ENCODE measurements around the gene DTNA. TPM values are rescaled to one million over a fixed set of nuclear protein-coding genes. Genes with fewer than 3 reads are reported as not detected.

Gene DTNA
- total and polyA plus RNA-seq, 2 donors (not counting 1 experiment from before 2014, with no cell fraction given) = 38.8 to 49.8 TPM

GRCh38 chr18:34771958-34772357, 61.9 kb downstream of the DTNA start:
- H3K79me2 ChIP-seq (ENCODE audit: control insufficient read depth, insufficient read depth, low read length) = no peaks in the 10 kb centered on the region
- H3K4me1 ChIP-seq (ENCODE audit: control insufficient read depth, extremely low read depth, insufficient read depth, low read length) = peaks cover 26% of the 10 kb centered on the region
- no peaks in the 10 kb centered on the region for H3K36me3 ChIP-seq (ENCODE audit: control insufficient read depth, insufficient read depth, low read length)
- TF ChIP-seq CTCF (conservative IDR thresholded peaks at IDR 0.05 in 1 of 2, IDR thresholded peaks at IDR 0.05 in 1 of 2; ENCODE audit: low read depth in 1 of 2, low read length in 2 of 2) (no peak), EZH2 (IDR thresholded peaks at IDR 0.05; ENCODE audit: low read length, missing control alignments) (no peak)
- H3K4me3 ChIP-seq (replicated peaks in 1 of 4; ENCODE audit: control extremely low read depth in 1 of 4, insufficient read depth in 1 of 4, low read depth in 3 of 4, low read length in 4 of 4) = no peak overlapping the region
- H3K4me2 ChIP-seq (ENCODE audit: extremely low read depth, insufficient read depth, low read length) = peak overlapping the region; percentile 48
- H4K20me1 ChIP-seq (ENCODE audit: control insufficient read depth, extremely low read depth, insufficient read depth, low read length) = no peaks in the 10 kb centered on the region
- H3K9me3 ChIP-seq (ENCODE audit: control insufficient read depth, insufficient read depth, low read depth, low read length) = no peaks in the 10 kb centered on the region
- no peak overlapping the region for H3K9ac ChIP-seq (ENCODE audit: insufficient read depth, low read length)
- peak in 1 of 2 donors; percentile 25 for DNase-seq (ENCODE audit: low read depth in 2 of 2)
- H2AFZ ChIP-seq (ENCODE audit: low read length) = no peak overlapping the region
- H3K27ac ChIP-seq (ENCODE audit: insufficient read depth, low read length) = no peak overlapping the region
- H3K27me3 ChIP-seq (ENCODE audit: control insufficient read depth, insufficient read depth, low read length) = no peaks in the 10 kb centered on the region

GRCh38 chr18:34772887-34773286, 62.8 kb downstream of the DTNA start:
- no peaks in the 10 kb centered on the region for H3K79me2 ChIP-seq (ENCODE audit: control insufficient read depth, insufficient read depth, low read length)
- H3K9me3 ChIP-seq (ENCODE audit: control insufficient read depth, insufficient read depth, low read depth, low read length) = no peaks in the 10 kb centered on the region
- DNase-seq (ENCODE audit: low read depth in 2 of 2) = peak; percentile 49 to 64
- peak overlapping the region; percentile 75 for H3K4me2 ChIP-seq (ENCODE audit: extremely low read depth, insufficient read depth, low read length)
- TF ChIP-seq EZH2 (IDR thresholded peaks at IDR 0.05; ENCODE audit: low read length, missing control alignments) (no peak), CTCF (conservative IDR thresholded peaks at IDR 0.05 in 1 of 2, IDR thresholded peaks at IDR 0.05 in 1 of 2; ENCODE audit: low read depth in 1 of 2, low read length in 2 of 2) (no peak)
- no peaks in the 10 kb centered on the region for H3K27me3 ChIP-seq (ENCODE audit: control insufficient read depth, insufficient read depth, low read length)
- H2AFZ ChIP-seq (ENCODE audit: low read length) = no peak overlapping the region
- no peaks in the 10 kb centered on the region for H4K20me1 ChIP-seq (ENCODE audit: control insufficient read depth, extremely low read depth, insufficient read depth, low read length)
- H3K4me3 ChIP-seq (replicated peaks in 1 of 4; ENCODE audit: control extremely low read depth in 1 of 4, insufficient read depth in 1 of 4, low read depth in 3 of 4, low read length in 4 of 4) = no peak overlapping the region
- H3K36me3 ChIP-seq (ENCODE audit: control insufficient read depth, insufficient read depth, low read length) = no peaks in the 10 kb centered on the region
- peaks cover 21% of the 10 kb centered on the region for H3K4me1 ChIP-seq (ENCODE audit: control insufficient read depth, extremely low read depth, insufficient read depth, low read length)
- peak overlapping the region; percentile 59 for H3K27ac ChIP-seq (ENCODE audit: insufficient read depth, low read length)
- H3K9ac ChIP-seq (ENCODE audit: insufficient read depth, low read length) = peak overlapping the region; percentile 23

- H3K27ac ChIP-seq (ENCODE audit: insufficient read depth, low read length) = no peak overlapping the region
- DNase-seq (ENCODE audit: low read depth in 2 of 2) = peak in 1 of 2 donors; percentile 49
These were observed 63.3 kb downstream of the DTNA start for GRCh38 chr18:34773378-34773777.

More at GRCh38 chr18:34773378-34773777, 63.3 kb downstream of the DTNA start:
- Histone ChIP-seq H3K27me3 (ENCODE audit: control insufficient read depth, insufficient read depth, low read length) (no peaks in the 10 kb centered on the region), H3K4me3 (replicated peaks in 1 of 4; ENCODE audit: control extremely low read depth in 1 of 4, insufficient read depth in 1 of 4, low read depth in 3 of 4, low read length in 4 of 4) (no peak overlapping the region), H3K9ac (ENCODE audit: insufficient read depth, low read length) (no peak overlapping the region), H3K4me1 (ENCODE audit: control insufficient read depth, extremely low read depth, insufficient read depth, low read length) (peaks cover 19% of the 10 kb centered on the region), H3K36me3 (ENCODE audit: control insufficient read depth, insufficient read depth, low read length) (no peaks in the 10 kb centered on the region), H3K9me3 (ENCODE audit: control insufficient read depth, insufficient read depth, low read depth, low read length) (no peaks in the 10 kb centered on the region), H2AFZ (ENCODE audit: low read length) (no peak overlapping the region), H4K20me1 (ENCODE audit: control insufficient read depth, extremely low read depth, insufficient read depth, low read length) (no peaks in the 10 kb centered on the region), H3K4me2 (ENCODE audit: extremely low read depth, insufficient read depth, low read length) (peak overlapping the region; percentile 75), H3K79me2 (ENCODE audit: control insufficient read depth, insufficient read depth, low read length) (no peaks in the 10 kb centered on the region)
- TF ChIP-seq EZH2 (IDR thresholded peaks at IDR 0.05; ENCODE audit: low read length, missing control alignments) (no peak), CTCF (conservative IDR thresholded peaks at IDR 0.05 in 1 of 2, IDR thresholded peaks at IDR 0.05 in 1 of 2; ENCODE audit: low read depth in 1 of 2, low read length in 2 of 2) (no peak)

All from fibroblast of lung (primary cell).